Measurements from ENCODE around the gene SORCS2. TPM values are rescaled to one million over a fixed set of nuclear protein-coding genes. Genes with fewer than 3 reads are reported as not detected.

SORCS2 gene
- total RNA-seq, 1 experiment from 2014 or later: not detected

GRCh38 chr4:7239844-7240243, 47.5 kb downstream of the SORCS2 start:
- Mint-ChIP-seq H3K27me3 (ENCODE audit: unreplicated experiment) (peaks cover 77% of the 10 kb centered on the region), H3K4me1 (ENCODE audit: low read depth, unreplicated experiment) (no peaks in the 10 kb centered on the region), H3K4me3 (ENCODE audit: low read depth, unreplicated experiment) (no peak overlapping the region), H3K27ac (ENCODE audit: unreplicated experiment) (no peak overlapping the region), H3K9me3 (ENCODE audit: low read depth, unreplicated experiment) (peaks cover 2% of the 10 kb centered on the region), H3K36me3 (ENCODE audit: insufficient read depth, unreplicated experiment) (no peaks in the 10 kb centered on the region)
- DNase-seq: no peak
- BruUV-seq (replicated peaks): no TSS peak
- CTCF ChIA-PET: no interaction called here
- no peak for TF ChIP-seq CTCF (IDR thresholded peaks at IDR 0.05; ENCODE audit: unreplicated experiment)
- intact Hi-C loops (cut with micrococcal nuclease; ENCODE audit: unreplicated experiment): no loop called here

DNA sequence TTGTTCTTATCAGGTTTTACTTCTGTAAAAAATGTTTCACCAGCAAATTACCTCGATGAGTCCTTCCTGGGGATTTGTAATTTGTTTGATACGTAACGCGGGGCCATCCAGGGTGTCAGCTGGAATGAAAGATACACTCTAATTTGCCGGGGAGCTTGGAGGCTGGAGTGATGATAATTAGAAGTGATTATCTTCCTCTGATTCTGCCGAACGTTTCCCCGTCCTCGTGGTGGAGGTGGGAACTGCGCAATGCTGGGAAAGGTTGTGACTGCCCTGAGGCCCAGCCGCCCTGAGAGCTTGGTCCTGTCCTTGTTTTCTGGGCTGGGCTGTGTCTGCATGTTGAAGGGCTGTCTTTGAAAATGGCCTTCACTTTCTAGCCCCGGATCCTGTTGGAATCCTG, 48.0 kb downstream of the SORCS2 start:
- H3K27me3 Mint-ChIP-seq (ENCODE audit: unreplicated experiment): peaks cover 81% of the 10 kb centered on the region
- intact Hi-C loops (cut with micrococcal nuclease; ENCODE audit: unreplicated experiment): no loop called here
- no peak overlapping the region for H3K4me3 Mint-ChIP-seq (ENCODE audit: low read depth, unreplicated experiment)
- H3K4me1 Mint-ChIP-seq (ENCODE audit: low read depth, unreplicated experiment): no peaks in the 10 kb centered on the region
- H3K9me3 Mint-ChIP-seq (ENCODE audit: low read depth, unreplicated experiment): peaks cover 2% of the 10 kb centered on the region
- no peak for TF ChIP-seq CTCF (IDR thresholded peaks at IDR 0.05; ENCODE audit: unreplicated experiment)
- no TSS peak for BruUV-seq (replicated peaks)
- DNase-seq: no peak
- CTCF ChIA-PET: no interaction called here
- H3K36me3 Mint-ChIP-seq (ENCODE audit: insufficient read depth, unreplicated experiment): no peaks in the 10 kb centered on the region
- H3K27ac Mint-ChIP-seq (ENCODE audit: unreplicated experiment): no peak overlapping the region

GRCh38 chr4:7241597-7242125, 49.3 kb downstream of the SORCS2 start:
- intact Hi-C loops (cut with micrococcal nuclease; ENCODE audit: unreplicated experiment): no loop called here
- H3K27me3 Mint-ChIP-seq (ENCODE audit: unreplicated experiment): peaks cover 74% of the 10 kb centered on the region
- DNase-seq: no peak
- no TSS peak for BruUV-seq (replicated peaks)
- H3K4me1 Mint-ChIP-seq (ENCODE audit: low read depth, unreplicated experiment): no peaks in the 10 kb centered on the region
- no peak overlapping the region for H3K27ac Mint-ChIP-seq (ENCODE audit: unreplicated experiment)
- H3K36me3 Mint-ChIP-seq (ENCODE audit: insufficient read depth, unreplicated experiment): no peaks in the 10 kb centered on the region
- no peak overlapping the region for H3K4me3 Mint-ChIP-seq (ENCODE audit: low read depth, unreplicated experiment)
- no peak for TF ChIP-seq CTCF (IDR thresholded peaks at IDR 0.05; ENCODE audit: unreplicated experiment)
- peaks cover 2% of the 10 kb centered on the region for H3K9me3 Mint-ChIP-seq (ENCODE audit: low read depth, unreplicated experiment)
- CTCF ChIA-PET: no interaction called here

DNA sequence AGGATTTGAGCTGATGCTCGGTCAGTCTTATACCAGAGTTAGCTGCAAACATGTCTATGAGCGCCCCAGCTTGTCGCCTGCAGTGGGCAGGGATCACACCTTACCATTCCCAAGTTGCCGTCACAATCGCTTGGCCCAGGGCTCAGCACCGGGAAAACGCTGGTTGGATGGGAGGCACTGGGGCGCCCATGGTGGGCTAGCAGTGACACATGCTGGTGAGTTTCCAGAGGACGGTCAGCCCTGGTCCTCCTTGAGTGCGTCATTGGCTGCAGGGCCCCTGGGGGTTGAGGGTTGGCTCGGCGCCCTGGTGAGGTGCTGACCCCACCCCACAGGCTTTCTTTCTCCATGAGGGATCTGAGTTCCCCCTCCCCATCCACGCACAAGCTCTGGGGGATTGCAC, 50.4 kb downstream of the SORCS2 start:
- no peak for DNase-seq
- TF ChIP-seq CTCF (IDR thresholded peaks at IDR 0.05; ENCODE audit: unreplicated experiment): no peak
- Mint-ChIP-seq H3K36me3 (ENCODE audit: insufficient read depth, unreplicated experiment) (no peaks in the 10 kb centered on the region), H3K27me3 (ENCODE audit: unreplicated experiment) (peaks cover 73% of the 10 kb centered on the region), H3K9me3 (ENCODE audit: low read depth, unreplicated experiment) (peaks cover 2% of the 10 kb centered on the region), H3K4me1 (ENCODE audit: low read depth, unreplicated experiment) (no peaks in the 10 kb centered on the region), H3K4me3 (ENCODE audit: low read depth, unreplicated experiment) (no peak overlapping the region), H3K27ac (ENCODE audit: unreplicated experiment) (no peak overlapping the region)
- intact Hi-C loops (cut with micrococcal nuclease; ENCODE audit: unreplicated experiment): no loop called here
- CTCF ChIA-PET: no interaction called here
- BruUV-seq (replicated peaks): no TSS peak
